ENCODE measurements around the gene SFTA2.

Gene SFTA2

DNA sequence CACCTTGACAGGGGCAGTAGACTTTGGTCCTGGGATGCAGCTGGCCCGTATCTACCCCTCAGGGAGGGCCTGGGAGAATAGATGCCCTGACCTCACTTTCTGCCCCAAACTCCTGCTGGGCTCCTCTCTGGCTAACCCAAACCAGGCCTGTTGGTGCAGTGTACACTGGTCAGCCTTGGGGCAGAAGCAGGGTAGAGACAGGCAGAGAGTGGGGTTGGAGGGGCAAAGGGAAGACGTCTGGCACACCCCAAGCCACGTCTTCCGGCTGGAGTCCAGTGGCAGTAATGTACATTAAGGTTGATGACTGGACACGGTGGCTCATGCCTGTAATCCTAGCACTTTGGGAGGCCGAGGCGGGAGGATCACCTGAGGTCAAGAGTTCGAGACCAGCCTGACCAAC lies 38.3 kb downstream of the SFTA2 start:
- in situ Hi-C loops (cut with HindIII; ENCODE audit: low sequenced_read_pairs): loop anchor here (25.0 kb wide), 1 partner anchor 156 kb away; the partner anchor contains the start of genes FLOT1 and IER3

- in situ Hi-C loops (cut with HindIII; ENCODE audit: low sequenced_read_pairs): loop anchor here (25.0 kb wide), 1 partner anchor 156 kb away; the partner anchor contains the start of genes FLOT1 and IER3
Measured at GRCh38 chr6:30893001-30893591, 38.9 kb downstream of the SFTA2 start.

DNA sequence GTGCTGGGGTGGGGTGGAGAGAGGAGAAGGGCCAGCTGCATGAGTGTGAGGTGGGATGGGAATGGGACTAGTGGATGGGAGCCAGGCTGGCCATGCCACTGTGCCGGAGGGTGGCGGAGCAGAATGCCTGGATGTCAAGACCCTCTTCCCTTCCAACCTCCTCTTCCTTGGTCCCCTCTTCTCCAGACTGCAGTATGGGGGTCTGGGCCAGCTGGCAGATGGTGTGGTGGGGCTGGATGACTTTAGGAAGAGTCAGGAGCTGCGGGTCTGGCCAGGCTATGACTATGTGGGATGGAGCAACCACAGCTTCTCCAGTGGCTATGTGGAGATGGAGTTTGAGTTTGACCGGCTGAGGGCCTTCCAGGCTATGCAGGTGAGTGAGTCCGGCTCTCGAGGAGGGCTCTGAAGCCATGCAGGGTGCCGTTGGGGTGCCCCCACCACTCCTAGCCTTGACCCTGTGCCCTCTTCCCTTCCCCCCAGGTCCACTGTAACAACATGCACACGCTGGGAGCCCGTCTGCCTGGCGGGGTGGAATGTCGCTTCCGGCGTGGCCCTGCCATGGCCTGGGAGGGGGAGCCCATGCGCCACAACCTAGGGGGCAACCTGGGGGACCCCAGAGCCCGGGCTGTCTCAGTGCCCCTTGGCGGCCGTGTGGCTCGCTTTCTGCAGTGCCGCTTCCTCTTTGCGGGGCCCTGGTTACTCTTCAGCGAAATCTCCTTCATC lies 40.0 kb downstream of the SFTA2 start:
- in situ Hi-C loops (cut with HindIII; ENCODE audit: low sequenced_read_pairs): loop anchor here (25.0 kb wide), 1 partner anchor 155 kb away; the partner anchor contains the start of genes FLOT1 and IER3

- in situ Hi-C loops (cut with HindIII; ENCODE audit: low sequenced_read_pairs): loop anchor here (25.0 kb wide), 1 partner anchor 154 kb away; the partner anchor contains the start of genes FLOT1 and IER3
Measured at GRCh38 chr6:30891450-30891723, 40.6 kb downstream of the SFTA2 start.

DNA sequence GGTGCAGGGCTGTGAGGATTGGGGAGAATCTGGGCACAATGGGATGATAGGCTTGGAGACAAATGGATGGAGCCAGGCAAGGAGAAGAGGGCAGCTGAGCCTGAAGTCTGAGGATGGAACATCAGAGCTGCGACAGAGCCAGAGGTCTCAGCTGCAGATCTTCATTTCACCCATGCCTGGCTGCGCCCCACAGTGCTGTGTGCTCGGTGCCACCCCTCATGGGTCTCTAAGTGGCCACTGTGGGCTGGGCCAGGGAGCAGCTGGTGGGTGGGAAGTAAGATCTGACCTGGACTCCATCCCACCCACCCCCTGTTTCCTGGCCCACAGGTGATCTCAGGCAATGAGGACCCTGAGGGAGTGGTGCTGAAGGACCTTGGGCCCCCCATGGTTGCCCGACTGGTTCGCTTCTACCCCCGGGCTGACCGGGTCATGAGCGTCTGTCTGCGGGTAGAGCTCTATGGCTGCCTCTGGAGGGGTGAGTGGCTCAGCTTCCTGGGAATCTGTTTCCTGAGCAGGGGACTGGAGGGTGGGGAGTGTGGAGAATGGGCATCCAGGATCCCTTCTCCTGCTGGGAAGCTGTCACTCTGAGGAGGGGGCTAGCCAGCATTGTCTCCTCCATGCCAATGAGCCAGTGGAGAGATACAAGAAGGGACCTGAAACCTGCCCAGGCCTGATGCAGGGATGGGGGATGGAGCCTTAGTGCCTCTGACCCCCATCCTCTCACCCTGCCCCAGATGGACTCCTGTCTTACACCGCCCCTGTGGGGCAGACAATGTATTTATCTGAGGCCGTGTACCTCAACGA lies 41.1 kb downstream of the SFTA2 start:
- in situ Hi-C loops (cut with HindIII; ENCODE audit: low sequenced_read_pairs): loop anchor here (25.0 kb wide), 1 partner anchor 154 kb away; the partner anchor contains the start of genes FLOT1 and IER3

DNA sequence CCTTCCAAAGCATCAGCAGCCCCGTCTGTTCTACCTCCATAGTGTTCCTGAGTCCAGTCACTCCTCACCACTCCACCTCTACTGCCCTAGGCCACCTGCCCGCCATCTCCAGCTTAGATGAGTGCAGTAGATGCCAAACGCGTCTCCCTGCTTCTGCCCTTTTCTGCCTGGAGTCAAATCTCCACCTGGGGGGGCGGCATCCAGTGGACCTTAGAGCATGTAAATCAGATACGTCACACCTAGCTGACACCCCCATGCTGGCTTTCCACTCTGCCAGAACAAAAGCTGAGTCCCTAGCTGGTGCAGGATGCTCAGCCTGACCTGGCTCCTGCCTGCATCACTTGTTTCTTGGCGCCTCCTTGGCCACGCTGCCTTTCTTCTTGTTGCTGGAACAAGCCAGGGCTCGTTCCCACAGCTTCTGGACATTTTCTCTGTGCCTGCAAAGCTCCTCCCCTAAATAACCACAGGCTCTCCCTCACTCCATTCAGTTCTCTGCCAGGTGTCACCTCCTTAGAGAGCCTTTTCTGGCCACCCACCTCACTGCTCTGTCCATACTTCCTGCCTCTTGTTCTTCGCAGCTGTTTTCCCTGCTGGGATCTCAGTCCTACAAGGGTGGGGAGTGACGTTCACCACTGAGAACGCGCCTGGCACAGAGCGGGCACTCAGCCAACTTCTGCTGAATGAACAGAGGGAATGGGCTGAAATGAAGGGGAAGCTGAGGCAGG lies 41.9 kb downstream of the SFTA2 start:
- in situ Hi-C loops (cut with HindIII; ENCODE audit: low sequenced_read_pairs): loop anchor here (25.0 kb wide), 1 partner anchor 153 kb away; the partner anchor contains the start of genes FLOT1 and IER3

- in situ Hi-C loops (cut with HindIII; ENCODE audit: low sequenced_read_pairs): loop anchor here (25.0 kb wide), 1 partner anchor 152 kb away; the partner anchor contains the start of genes FLOT1 and IER3
Measured at GRCh38 chr6:30889496-30889885, 42.5 kb downstream of the SFTA2 start.

GRCh38 chr6:30888816-30889495 lies 43.0 kb downstream of the SFTA2 start:
- in situ Hi-C loops (cut with HindIII; ENCODE audit: low sequenced_read_pairs): loop anchor here (25.0 kb wide), 1 partner anchor 152 kb away; the partner anchor contains the start of genes FLOT1 and IER3

- in situ Hi-C loops (cut with HindIII; ENCODE audit: low sequenced_read_pairs): loop anchor here (25.0 kb wide), 1 partner anchor 151 kb away; the partner anchor contains the start of genes FLOT1 and IER3
Measured at GRCh38 chr6:30887901-30888815, 43.8 kb downstream of the SFTA2 start.

DNA sequence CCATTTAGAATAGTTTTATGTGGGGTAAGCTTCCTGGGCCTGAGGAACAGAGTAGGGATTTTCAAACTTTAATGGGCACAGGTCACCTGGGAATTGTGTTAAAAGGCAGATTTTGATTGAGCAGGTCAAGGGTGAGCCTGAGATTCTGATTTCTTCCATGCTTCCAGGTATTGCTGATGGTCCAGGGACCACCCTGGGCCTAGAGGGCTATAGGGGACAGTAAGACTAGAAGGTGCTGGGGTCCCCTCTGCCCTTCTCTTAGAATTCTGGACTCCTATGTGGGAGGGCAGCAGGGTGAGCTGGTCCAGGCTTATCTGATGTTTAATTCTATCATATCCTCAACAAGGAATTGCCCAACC lies 45.1 kb downstream of the SFTA2 start:
- in situ Hi-C loops (cut with HindIII; ENCODE audit: low sequenced_read_pairs): loop anchor here (25.0 kb wide), 1 partner anchor 150 kb away; the partner anchor contains the start of genes FLOT1 and IER3

DNA sequence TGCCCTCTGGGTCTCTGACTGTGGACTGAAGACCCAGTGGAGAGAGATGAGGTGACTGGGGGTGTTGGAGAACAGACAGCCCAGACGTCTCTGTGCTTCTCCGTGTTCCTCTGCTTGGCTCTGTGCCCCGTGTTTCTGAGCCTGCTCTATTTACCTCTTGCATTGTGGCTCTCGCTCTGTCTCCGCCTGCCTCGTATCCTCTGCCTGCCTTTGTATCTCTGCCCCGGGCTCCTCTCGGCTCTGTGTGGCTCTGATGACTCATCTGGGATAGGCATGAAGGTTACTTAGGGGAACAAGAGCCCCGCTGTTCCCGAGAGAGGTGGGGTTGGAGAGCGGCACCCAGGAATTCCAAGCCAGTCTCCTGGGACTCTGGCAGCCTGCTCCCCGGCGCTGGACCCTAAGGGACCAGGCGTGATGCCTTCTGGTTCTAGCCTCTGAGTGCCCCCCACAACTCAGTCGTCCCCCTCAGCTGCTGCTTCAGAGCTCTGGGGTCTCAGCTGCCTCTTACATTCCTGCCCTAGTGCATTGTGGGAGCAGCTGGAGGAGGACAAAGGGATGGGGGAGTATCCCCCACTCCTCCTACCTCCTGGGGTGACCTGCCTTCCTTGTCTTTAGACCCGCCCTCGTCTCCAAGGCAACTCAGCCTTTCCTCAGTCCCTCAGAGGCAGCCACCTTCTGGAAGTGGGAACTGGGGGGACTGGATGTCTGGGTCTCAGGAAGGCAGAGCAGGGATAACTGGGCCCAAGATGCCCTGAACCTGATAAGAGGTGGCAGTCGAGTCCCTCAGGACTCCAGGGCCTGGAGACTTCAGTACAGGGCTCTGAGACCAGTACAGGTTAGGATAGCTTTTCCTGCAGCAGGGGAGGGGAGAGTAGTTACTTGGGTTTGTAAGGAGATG lies 45.7 kb downstream of the SFTA2 start:
- in situ Hi-C loops (cut with HindIII; ENCODE audit: low sequenced_read_pairs): loop anchor here (25.0 kb wide), 1 partner anchor 149 kb away; the partner anchor contains the start of genes FLOT1 and IER3

DNA sequence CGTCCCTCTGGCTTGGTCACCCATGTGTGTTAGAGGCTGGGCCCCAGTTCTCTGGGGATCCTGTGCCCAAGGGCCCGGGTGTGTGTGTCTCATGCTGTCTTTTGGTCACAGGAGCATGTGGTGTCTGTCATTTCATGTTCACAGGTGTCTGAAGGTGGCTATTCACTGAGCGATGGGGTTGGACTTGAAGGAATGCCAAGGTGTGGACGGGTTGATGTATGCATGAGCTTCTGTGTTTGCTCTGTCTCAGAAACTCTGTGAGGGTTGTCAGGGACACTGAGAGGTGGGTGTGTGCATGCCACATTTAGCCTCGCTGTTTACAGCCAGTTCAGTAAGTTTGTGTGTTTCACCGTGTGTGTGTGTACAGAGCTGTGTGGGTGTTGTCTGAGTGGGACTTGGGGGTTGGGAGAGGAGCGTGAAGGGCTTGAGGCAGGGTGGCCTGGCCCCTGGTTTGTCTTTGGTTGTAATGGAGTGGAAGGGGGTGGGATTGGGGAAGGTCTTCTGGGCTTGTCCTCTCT lies 46.4 kb downstream of the SFTA2 start:
- in situ Hi-C loops (cut with HindIII; ENCODE audit: low sequenced_read_pairs): loop anchor here (25.0 kb wide), 1 partner anchor 148 kb away; the partner anchor contains the start of genes FLOT1 and IER3

- in situ Hi-C loops (cut with HindIII; ENCODE audit: low sequenced_read_pairs): loop anchor here (25.0 kb wide), 1 partner anchor 148 kb away; the partner anchor contains the start of genes FLOT1 and IER3
Measured at GRCh38 chr6:30884521-30885480, 47.2 kb downstream of the SFTA2 start.

DNA sequence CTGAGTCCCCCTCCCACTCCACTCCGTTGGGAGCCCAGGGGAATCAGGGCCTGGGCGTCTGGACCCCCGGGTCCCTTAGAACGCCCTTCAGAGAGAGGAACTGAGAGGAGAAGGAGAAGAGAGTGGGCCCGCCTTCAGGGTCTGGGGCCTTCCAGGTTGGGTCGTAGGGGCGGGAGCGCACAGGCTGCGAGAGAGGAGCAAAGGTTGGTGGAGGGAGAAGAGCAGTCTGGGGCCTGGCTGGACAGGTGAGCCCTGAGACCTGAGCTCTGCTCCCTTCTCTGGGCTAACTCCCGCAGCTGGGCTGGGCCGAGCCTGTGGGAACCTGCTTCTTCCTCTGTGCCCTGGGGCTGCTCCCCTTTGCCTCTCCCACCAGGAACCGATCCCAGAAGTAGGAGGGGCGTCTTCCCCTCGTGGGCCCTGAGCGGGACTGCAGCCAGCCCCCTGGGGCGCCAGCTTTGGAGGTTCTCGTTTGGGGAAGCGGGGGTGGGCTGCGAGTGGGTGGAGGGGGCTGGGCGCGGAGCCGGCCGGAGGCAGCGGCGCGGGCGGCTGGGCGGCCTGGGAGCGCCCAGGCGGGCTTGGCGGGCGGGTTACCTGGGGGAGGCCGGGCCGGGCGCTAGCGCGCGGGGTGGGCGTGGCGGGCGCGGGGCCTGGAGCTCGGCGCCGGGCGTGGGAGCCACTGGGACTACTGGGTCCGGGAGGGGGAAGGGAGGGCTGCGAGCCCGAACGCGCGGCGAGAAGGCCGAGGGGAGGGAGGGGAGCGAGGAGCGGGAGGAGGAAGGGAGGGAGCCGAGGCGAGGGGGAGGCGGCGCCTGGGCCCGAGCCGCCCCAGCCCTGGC lies 48.1 kb downstream of the SFTA2 start, which contains the start of gene DDR1:
DDR1 (plus strand) TSS at position 835 of the 836 bp plus-strand sequence. CDS start 4,211 bp downstream, outside the sequence.
- in situ Hi-C loops (cut with HindIII; ENCODE audit: low sequenced_read_pairs): loop anchor here (25.0 kb wide), 1 partner anchor 147 kb away; the partner anchor contains the start of genes FLOT1 and IER3
